ENCODE data around the gene NOP14.

DNA sequence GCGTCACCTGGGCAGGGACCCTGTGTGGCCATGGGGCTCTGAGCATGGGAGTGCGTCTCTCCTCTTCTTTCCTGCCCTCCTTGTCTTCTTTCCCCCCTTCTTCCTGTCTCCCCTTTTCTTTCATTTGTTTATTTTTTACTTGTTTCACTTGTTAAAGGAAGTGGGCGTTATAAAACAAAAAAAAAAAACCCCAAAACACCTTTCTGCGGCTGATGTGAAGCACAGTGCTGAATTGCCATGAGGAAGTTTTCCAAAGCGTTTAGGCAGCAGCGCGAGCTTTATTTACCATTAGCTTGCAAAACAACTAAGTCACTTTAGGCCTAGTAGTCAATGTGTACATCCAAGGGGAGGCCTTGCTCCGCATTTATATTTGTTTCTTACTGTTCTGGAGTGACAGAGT, 57.0 kb downstream of the NOP14 start:
- TF ChIP-seq, protein P1, sequence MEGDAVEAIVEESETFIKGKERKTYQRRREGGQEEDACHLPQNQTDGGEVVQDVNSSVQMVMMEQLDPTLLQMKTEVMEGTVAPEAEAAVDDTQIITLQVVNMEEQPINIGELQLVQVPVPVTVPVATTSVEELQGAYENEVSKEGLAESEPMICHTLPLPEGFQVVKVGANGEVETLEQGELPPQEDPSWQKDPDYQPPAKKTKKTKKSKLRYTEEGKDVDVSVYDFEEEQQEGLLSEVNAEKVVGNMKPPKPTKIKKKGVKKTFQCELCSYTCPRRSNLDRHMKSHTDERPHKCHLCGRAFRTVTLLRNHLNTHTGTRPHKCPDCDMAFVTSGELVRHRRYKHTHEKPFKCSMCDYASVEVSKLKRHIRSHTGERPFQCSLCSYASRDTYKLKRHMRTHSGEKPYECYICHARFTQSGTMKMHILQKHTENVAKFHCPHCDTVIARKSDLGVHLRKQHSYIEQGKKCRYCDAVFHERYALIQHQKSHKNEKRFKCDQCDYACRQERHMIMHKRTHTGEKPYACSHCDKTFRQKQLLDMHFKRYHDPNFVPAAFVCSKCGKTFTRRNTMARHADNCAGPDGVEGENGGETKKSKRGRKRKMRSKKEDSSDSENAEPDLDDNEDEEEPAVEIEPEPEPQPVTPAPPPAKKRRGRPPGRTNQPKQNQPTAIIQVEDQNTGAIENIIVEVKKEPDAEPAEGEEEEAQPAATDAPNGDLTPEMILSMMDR (conservative IDR thresholded peaks at IDR 0.05; ENCODE audit: low read length): no peak
- no peak for TF ChIP-seq EZH2phosphoT487 (IDR thresholded peaks at IDR 0.05; ENCODE audit: borderline replicate concordance, low read depth, low read length)

Data from OCI-LY7 (cell line).